Muscle layer of colon (tissue), 2 donors: Measurements from ENCODE around the gene BRD3.
A peak's percentile ranks its signal among the peaks of the same experiment; 100 is the strongest.

Source experiments
- H3K27ac ChIP-seq: one replicate; pipeline ENCODE4 v1.7.0; 2013; ENCODE audit warnings: low read depth, mild to moderate bottlenecking, low read length, moderate library complexity
- H3K27me3 ChIP-seq, 2 donors: one replicate each; pipeline ENCODE4 v1.7.0; 2013; ENCODE audit warnings: low read length in 2 of 2, mild to moderate bottlenecking in 2 of 2; ENCODE audit not compliant: insufficient read depth in 2 of 2, control insufficient read depth in 1 of 2
- H3K36me3 ChIP-seq: one replicate; pipeline ENCODE4 v1.7.0; 2013; ENCODE audit warnings: mild to moderate bottlenecking, low read length; ENCODE audit not compliant: insufficient read depth
- H3K4me1 ChIP-seq: one replicate; pipeline ENCODE4 v1.7.0; 2013; ENCODE audit warnings: mild to moderate bottlenecking, low read length; ENCODE audit not compliant: insufficient read depth
- H3K4me3 ChIP-seq, 2 donors: one replicate each; pipeline ENCODE4 v1.7.0; 2013; ENCODE audit warnings: low read length in 2 of 2, low read depth in 1 of 2, mild to moderate bottlenecking in 1 of 2, moderate library complexity in 1 of 2
- H3K9ac ChIP-seq: one replicate; pipeline ENCODE4 v1.7.0; 2013; ENCODE audit warnings: low read length
- H3K9me3 ChIP-seq: one replicate; pipeline ENCODE4 v1.7.0; 2013; ENCODE audit warnings: mild to moderate bottlenecking, low read length
- donor health status: abdominal sarcoma.
- donor health status: Adenocarcinoma of cecum.

Gene BRD3

GRCh38 chr9:133999851-134000265 is 68.0 kb downstream of the BRD3 start:
- Histone ChIP-seq H3K9me3 (no peaks in the 10 kb centered on the region), H3K27me3 (no peaks in the 10 kb centered on the region), H3K4me3 (no peak overlapping the region), H3K36me3 (no peaks in the 10 kb centered on the region), H3K4me1 (no peaks in the 10 kb centered on the region), H3K9ac (no peak overlapping the region), H3K27ac (no peak overlapping the region)

- H3K36me3 ChIP-seq, result no peaks in the 10 kb centered on the region
- H3K27me3 ChIP-seq, result no peaks in the 10 kb centered on the region
- no peak overlapping the region for H3K27ac ChIP-seq
- H3K4me1 ChIP-seq, result peaks cover 7% of the 10 kb centered on the region
- no peaks in the 10 kb centered on the region for H3K9me3 ChIP-seq
- no peak overlapping the region for H3K4me3 ChIP-seq
- H3K9ac ChIP-seq, result no peak overlapping the region
Measured at GRCh38 chr9:133998915-133999595, 68.8 kb downstream of the BRD3 start.

- no peaks in the 10 kb centered on the region for H3K36me3 ChIP-seq
- no peaks in the 10 kb centered on the region for H3K27me3 ChIP-seq
Measured at GRCh38 chr9:133997584-133997983, 70.2 kb downstream of the BRD3 start.

GRCh38 chr9:133996531-133997520 is 71.0 kb downstream of the BRD3 start:
- H3K9me3 ChIP-seq, result no peaks in the 10 kb centered on the region
- H3K4me1 ChIP-seq, result peaks cover 14% of the 10 kb centered on the region
- no peaks in the 10 kb centered on the region for H3K27me3 ChIP-seq
- H3K9ac ChIP-seq, result no peak overlapping the region
- no peaks in the 10 kb centered on the region for H3K36me3 ChIP-seq
- H3K27ac ChIP-seq, result no peak overlapping the region
- H3K4me3 ChIP-seq, result no peak overlapping the region

More at GRCh38 chr9:133997584-133997983, 70.2 kb downstream of the BRD3 start:
- H3K4me1 ChIP-seq, result peaks cover 14% of the 10 kb centered on the region
- H3K4me3 ChIP-seq, result no peak overlapping the region
- H3K27ac ChIP-seq, result no peak overlapping the region
- no peak overlapping the region for H3K9ac ChIP-seq
- H3K9me3 ChIP-seq, result no peaks in the 10 kb centered on the region

- no peak overlapping the region for H3K4me3 ChIP-seq
- H3K27me3 ChIP-seq, result no peaks in the 10 kb centered on the region
- H3K9me3 ChIP-seq, result no peaks in the 10 kb centered on the region
- H3K36me3 ChIP-seq, result no peaks in the 10 kb centered on the region
- peaks cover 24% of the 10 kb centered on the region for H3K4me1 ChIP-seq
- no peak overlapping the region for H3K9ac ChIP-seq
- H3K27ac ChIP-seq, result no peak overlapping the region
Measured at GRCh38 chr9:133995012-133995896, 72.6 kb downstream of the BRD3 start.

GRCh38 chr9:133994353-133995011 is 73.3 kb downstream of the BRD3 start:
- Histone ChIP-seq H3K9me3 (no peaks in the 10 kb centered on the region), H3K9ac (no peak overlapping the region), H3K36me3 (no peaks in the 10 kb centered on the region), H3K27ac (no peak overlapping the region), H3K27me3 (no peaks in the 10 kb centered on the region), H3K4me1 (peaks cover 24% of the 10 kb centered on the region), H3K4me3 (no peak overlapping the region)

GRCh38 chr9:133993635-133994253 is 74.1 kb downstream of the BRD3 start:
- Histone ChIP-seq H3K9ac (no peak overlapping the region), H3K27ac (peak overlapping the region; percentile 97), H3K4me3 (peak overlapping the region; percentile 83 to 95), H3K4me1 (peaks cover 24% of the 10 kb centered on the region), H3K9me3 (no peaks in the 10 kb centered on the region), H3K27me3 (no peaks in the 10 kb centered on the region), H3K36me3 (no peaks in the 10 kb centered on the region)

GRCh38 chr9:133992780-133993634 is 74.8 kb downstream of the BRD3 start:
- peak overlapping the region; percentile 97 for H3K27ac ChIP-seq
- H3K4me3 ChIP-seq, result peak overlapping the region; percentile 83 to 95
- H3K27me3 ChIP-seq, result no peaks in the 10 kb centered on the region
- peak overlapping the region; percentile 86 for H3K9ac ChIP-seq
- H3K9me3 ChIP-seq, result no peaks in the 10 kb centered on the region
- no peaks in the 10 kb centered on the region for H3K36me3 ChIP-seq
- peaks cover 24% of the 10 kb centered on the region for H3K4me1 ChIP-seq

GRCh38 chr9:133991964-133992779 is 75.7 kb downstream of the BRD3 start, which contains the start of gene VAV2:
TSS of gene VAV2 (minus strand) at chr9:133992324. CDS start at chr9:133992278, 46 bp downstream.
- peak within 1 kb of the TSS; percentile 83 to 95 for H3K4me3 ChIP-seq
- H3K27ac ChIP-seq, result peak within 1 kb of the TSS; percentile 97
- peaks cover 24% of the 10 kb centered on the region for H3K4me1 ChIP-seq
- H3K27me3 ChIP-seq, result no peaks in the 10 kb centered on the region
- H3K9ac ChIP-seq, result peak within 1 kb of the TSS; percentile 86
- H3K9me3 ChIP-seq, result no peaks in the 10 kb centered on the region
- no peaks in the 10 kb centered on the region for H3K36me3 ChIP-seq
